Trophoblast cell (in vitro differentiated cells and primary cell): ENCODE results near the gene NSD1.

Experiments
- DNase-seq, 2 donors: peaks; one replicate each; pipeline ENCODE4 v3.0.0-alpha.2; 2016
- H2AFZ ChIP-seq: 2 replicates; pipeline ENCODE4 v1.6.1; 2013; ENCODE audit warnings: low read length, moderate library complexity, mild to moderate bottlenecking; ENCODE audit not compliant: insufficient read depth, poor library complexity
- H2AK5ac ChIP-seq: 2 replicates; pipeline ENCODE4 v1.6.1; 2013; ENCODE audit warnings: mild to moderate bottlenecking, low read length
- H2BK120ac ChIP-seq: 2 replicates; pipeline ENCODE4 v1.6.1; 2013; ENCODE audit warnings: low read length, mild to moderate bottlenecking, moderate library complexity; ENCODE audit not compliant: insufficient read depth, poor library complexity
- H2BK12ac ChIP-seq: 2 replicates; pipeline ENCODE4 v1.6.1; 2013; ENCODE audit warnings: mild to moderate bottlenecking, low read length, moderate library complexity
- H2BK5ac ChIP-seq: 2 replicates; pipeline ENCODE4 v1.6.1; 2013; ENCODE audit warnings: low read length, low read depth, moderate library complexity, mild to moderate bottlenecking; ENCODE audit not compliant: poor library complexity
- H3K14ac ChIP-seq: 2 replicates; pipeline ENCODE4 v1.6.1; 2013; ENCODE audit warnings: mild to moderate bottlenecking, low read length
- H3K18ac ChIP-seq: 2 replicates; pipeline ENCODE4 v1.6.1; 2013; ENCODE audit warnings: mild to moderate bottlenecking, low read length
- H3K23ac ChIP-seq: 2 replicates; pipeline ENCODE4 v1.6.1; 2013; ENCODE audit warnings: low read length
- H3K27ac ChIP-seq: 2 replicates; pipeline ENCODE4 v1.5.1; 2013; ENCODE audit warnings: low read depth, mild to moderate bottlenecking, inconsistent platforms, low read length, moderate library complexity
- H3K27me3 ChIP-seq: 2 replicates; pipeline ENCODE4 v1.6.1; 2013; ENCODE audit warnings: inconsistent platforms, mild to moderate bottlenecking, low read length, moderate library complexity; ENCODE audit not compliant: insufficient read depth
- H3K36me3 ChIP-seq, 2 experiments: 1 replicate in 1 of 2; 2 replicates in 1 of 2; pipeline ENCODE4 v1.6.1; 2013; ENCODE audit warnings: low read length in 2 of 2, mild to moderate bottlenecking in 2 of 2, moderate library complexity in 1 of 2; ENCODE audit not compliant: insufficient read depth in 2 of 2, control insufficient read depth in 1 of 2
- H3K4ac ChIP-seq: 2 replicates; pipeline ENCODE4 v1.6.1; 2013; ENCODE audit warnings: low read depth, mild to moderate bottlenecking, low read length, moderate library complexity
- H3K4me1 ChIP-seq, 2 experiments: 1 replicate in 1 of 2; 2 replicates in 1 of 2; pipeline ENCODE4 v1.6.1; 2013; ENCODE audit warnings: low read length in 2 of 2, mild to moderate bottlenecking in 2 of 2, moderate library complexity in 1 of 2; ENCODE audit not compliant: insufficient read depth in 2 of 2, control insufficient read depth in 1 of 2
- H3K4me2 ChIP-seq: 2 replicates; pipeline ENCODE4 v1.6.1; 2013; ENCODE audit warnings: inconsistent platforms, mild to moderate bottlenecking, low read length, moderate library complexity
- H3K4me3 ChIP-seq: 2 replicates; pipeline ENCODE4 v1.5.1; 2013; ENCODE audit warnings: mild to moderate bottlenecking, low read depth, low read length, inconsistent platforms
- H3K79me1 ChIP-seq: one replicate; pipeline ENCODE4 v1.6.1; 2013; ENCODE audit warnings: low read length
- H3K79me2 ChIP-seq: 2 replicates; pipeline ENCODE4 v1.6.1; 2013; ENCODE audit warnings: low read length, mild to moderate bottlenecking; ENCODE audit not compliant: control insufficient read depth, insufficient read depth, poor library complexity
- H3K9ac ChIP-seq: 2 replicates; pipeline ENCODE4 v1.6.1; 2013; ENCODE audit warnings: mild to moderate bottlenecking, low read length
- H3K9me3 ChIP-seq: 2 replicates; pipeline ENCODE4 v1.6.1; 2013; ENCODE audit warnings: low read depth, mild to moderate bottlenecking, control low read depth, inconsistent platforms, low read length; ENCODE audit not compliant: insufficient read depth
- H4K12ac ChIP-seq: 2 replicates; pipeline ENCODE4 v1.6.1; 2013; ENCODE audit warnings: low read depth, mild to moderate bottlenecking, low read length, moderate library complexity
- H4K8ac ChIP-seq: 2 replicates; pipeline ENCODE4 v1.6.1; 2013; ENCODE audit warnings: low read depth, mild to moderate bottlenecking, low read length, moderate library complexity
- H4K91ac ChIP-seq: one replicate; pipeline ENCODE4 v1.6.1; 2013; ENCODE audit warnings: low read depth, mild to moderate bottlenecking, low read length, moderate library complexity
- WGBS: extraction: QIAGEN DNeasy Blood & Tissue Kit; methylation state at CpG from one replicate; pipeline ENCODE4 v1.1.7; 2013; ENCODE audit warnings: missing lambda C conversion rate; ENCODE audit not compliant: insufficient read length, insufficient coverage; ENCODE audit errors: extremely low coverage; 5-methylcytosine and 5-hydroxymethylcytosine counted together

The NSD1 gene

GRCh38 chr5:177265395-177265794, 131.8 kb downstream of the NSD1 start:
- Histone ChIP-seq H4K12ac (no peak overlapping the region), H2AK5ac (no peak overlapping the region), H2BK12ac (no peak overlapping the region), H3K18ac (no peak overlapping the region), H3K14ac (no peak overlapping the region), H3K23ac (no peak overlapping the region), H2AFZ (no peak overlapping the region), H3K27ac (no peak overlapping the region), H3K4me1 (no peaks in the 10 kb centered on the region), H3K9me3 (no peaks in the 10 kb centered on the region), H4K8ac (no peak overlapping the region), H3K79me1 (no peaks in the 10 kb centered on the region), H2BK5ac (no peak overlapping the region), H3K9ac (no peak overlapping the region), H3K27me3 (no peaks in the 10 kb centered on the region), H3K4me3 (no peak overlapping the region), H3K79me2 (no peaks in the 10 kb centered on the region), H3K4ac (no peak overlapping the region), H2BK120ac (no peak overlapping the region), H3K4me2 (no peak overlapping the region), H4K91ac (no peak overlapping the region), H3K36me3 (peaks cover 17 to 32% of the 10 kb centered on the region in 2 experiments)
- no peak for DNase-seq
- no CpG with 5 or more reads among the region's 16 CpGs for WGBS

DNA sequence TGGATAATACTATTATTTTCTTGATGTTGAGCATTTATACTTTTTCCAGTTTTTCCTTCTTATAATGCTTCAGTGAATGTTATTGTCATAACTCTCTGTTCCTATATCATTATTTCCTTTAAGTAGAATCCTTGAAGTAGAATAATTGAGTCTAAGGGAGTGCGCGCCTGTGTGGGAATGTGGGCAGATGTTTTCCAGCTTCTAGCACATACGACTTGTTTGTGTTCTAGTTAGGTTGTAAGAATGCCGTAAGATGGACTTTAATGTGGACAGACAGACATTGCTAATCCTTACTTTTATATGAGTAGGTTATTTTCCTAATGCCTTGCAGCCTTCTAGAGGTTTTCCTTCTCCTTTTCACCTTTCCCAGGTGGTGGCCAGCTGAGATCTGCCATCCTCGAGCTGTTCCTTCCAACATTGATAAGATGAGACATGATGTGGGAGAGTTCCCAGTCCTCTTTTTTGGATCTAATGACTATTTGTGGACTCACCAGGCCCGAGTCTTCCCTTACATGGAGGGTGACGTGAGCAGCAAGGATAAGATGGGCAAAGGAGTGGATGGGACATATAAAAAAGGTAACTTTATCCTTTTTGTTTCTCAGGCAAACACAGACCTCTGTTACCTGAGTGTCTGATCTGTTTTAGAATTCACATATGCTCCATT, 135.8 kb downstream of the NSD1 start:
- no peaks in the 10 kb centered on the region for H3K27me3 ChIP-seq
- H4K91ac ChIP-seq, result no peak overlapping the region
- H3K4me1 ChIP-seq, result no peaks in the 10 kb centered on the region
- no peak overlapping the region for H2BK12ac ChIP-seq
- H3K9ac ChIP-seq, result no peak overlapping the region
- H3K18ac ChIP-seq, result no peak overlapping the region
- H4K8ac ChIP-seq, result no peak overlapping the region
- peaks cover 21 to 41% of the 10 kb centered on the region in 2 experiments for H3K36me3 ChIP-seq
- no peak overlapping the region for H2AK5ac ChIP-seq
- H3K9me3 ChIP-seq, result no peaks in the 10 kb centered on the region
- no peak overlapping the region for H3K27ac ChIP-seq
- H3K4ac ChIP-seq, result no peak overlapping the region
- no peak overlapping the region for H2AFZ ChIP-seq
- H3K79me1 ChIP-seq, result no peaks in the 10 kb centered on the region
- no peak overlapping the region for H3K14ac ChIP-seq
- no peak overlapping the region for H4K12ac ChIP-seq
- no peak overlapping the region for H3K4me2 ChIP-seq
- no peak overlapping the region for H2BK5ac ChIP-seq
- H2BK120ac ChIP-seq, result no peak overlapping the region
- H3K4me3 ChIP-seq, result no peak overlapping the region
- no peaks in the 10 kb centered on the region for H3K79me2 ChIP-seq
- no peak overlapping the region for H3K23ac ChIP-seq
- no peak for DNase-seq
- no CpG with 5 or more reads among the region's 7 CpGs for WGBS

- Histone ChIP-seq H3K14ac (no peak overlapping the region), H3K27ac (no peak overlapping the region), H4K91ac (no peak overlapping the region), H2BK5ac (no peak overlapping the region), H3K9me3 (no peaks in the 10 kb centered on the region), H2BK12ac (no peak overlapping the region), H3K9ac (no peak overlapping the region), H4K8ac (no peak overlapping the region), H3K4me1 (no peaks in the 10 kb centered on the region), H3K4ac (no peak overlapping the region), H3K27me3 (no peaks in the 10 kb centered on the region), H3K79me2 (no peaks in the 10 kb centered on the region), H2AFZ (no peak overlapping the region), H4K12ac (no peak overlapping the region), H3K18ac (no peak overlapping the region), H3K79me1 (no peaks in the 10 kb centered on the region), H3K23ac (no peak overlapping the region), H2AK5ac (no peak overlapping the region), H3K4me2 (no peak overlapping the region), H3K4me3 (no peak overlapping the region), H3K36me3 (peaks cover 24 to 45% of the 10 kb centered on the region in 2 experiments), H2BK120ac (no peak overlapping the region)
- no CpG with 5 or more reads among the region's 3 CpGs for WGBS
- no peak for DNase-seq
Observed at GRCh38 chr5:177269976-177270375, 136.4 kb downstream of the NSD1 start.

DNA sequence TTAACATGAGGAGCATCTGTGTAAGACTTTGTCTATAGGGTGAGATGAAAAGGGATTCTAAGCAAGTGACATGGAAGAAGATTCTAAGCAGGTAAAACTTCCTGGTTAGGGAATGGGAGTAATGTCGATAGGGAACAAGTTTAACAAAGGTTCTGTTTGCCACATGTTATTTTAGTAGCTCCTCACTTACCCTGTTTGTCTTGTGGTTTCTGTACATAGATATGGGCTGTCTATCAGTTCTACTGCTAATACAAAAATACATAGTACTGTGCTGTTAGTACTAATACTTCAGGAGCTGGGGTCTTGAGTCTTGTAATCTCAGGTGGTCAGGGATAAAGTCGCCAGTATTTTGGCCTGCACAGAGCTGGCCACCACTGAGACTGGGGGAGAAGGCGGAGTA, 137.1 kb downstream of the NSD1 start:
- Histone ChIP-seq H3K23ac (no peak overlapping the region), H4K12ac (no peak overlapping the region), H2BK5ac (no peak overlapping the region), H4K8ac (no peak overlapping the region), H3K9ac (no peak overlapping the region), H3K4ac (no peak overlapping the region), H3K27me3 (no peaks in the 10 kb centered on the region), H3K4me2 (no peak overlapping the region), H2AFZ (no peak overlapping the region), H3K27ac (no peak overlapping the region), H3K18ac (no peak overlapping the region), H2BK120ac (no peak overlapping the region), H3K9me3 (no peaks in the 10 kb centered on the region), H3K79me2 (no peaks in the 10 kb centered on the region), H2BK12ac (no peak overlapping the region), H3K79me1 (no peaks in the 10 kb centered on the region), H3K4me1 (no peaks in the 10 kb centered on the region), H4K91ac (no peak overlapping the region), H3K36me3 (peaks cover 20 to 40% of the 10 kb centered on the region in 2 experiments), H3K14ac (no peak overlapping the region), H3K4me3 (no peak overlapping the region), H2AK5ac (no peak overlapping the region)
- no CpG with 5 or more reads among the region's 3 CpGs for WGBS
- no peak for DNase-seq
